C4-2B (cell line): ENCODE data around the gene GID8.

Source experiments
- H3K27ac ChIP-seq: fragments of 450-650 bp; 2 replicates; pipeline ENCODE4 v1.5.1; 2017
- CTCF ChIP-seq: fragments of 450-650 bp; conservative IDR thresholded peaks from 2 replicates; pipeline ENCODE4 v1.5.1; 2017; ENCODE audit warnings: mild to moderate bottlenecking
- ZFX ChIP-seq: fragments of 450-650 bp; IDR thresholded peaks from 2 replicates; pipeline ENCODE4 v1.6.1; 2017

GID8 gene

GRCh38 chr20:62928246-62928939, 9.6 kb upstream of the GID8 start:
- H3K27ac ChIP-seq, result peak overlapping the region; percentile 69
- TF ChIP-seq CTCF, result no peak
- no peak for TF ChIP-seq ZFX

GRCh38 chr20:62929051-62929538, 8.9 kb upstream of the GID8 start:
- TF ChIP-seq ZFX (no peak), CTCF (no peak)
- H3K27ac ChIP-seq, result peak overlapping the region; percentile 69

- TF ChIP-seq CTCF (no peak), ZFX (no peak)
- H3K27ac ChIP-seq, result no peak overlapping the region
Measured at GRCh38 chr20:62931464-62931863, 6.5 kb upstream of the GID8 start.

GRCh38 chr20:62933966-62934365, 4.0 kb upstream of the GID8 start:
- H3K27ac ChIP-seq, result no peak overlapping the region
- TF ChIP-seq CTCF, result no peak
- TF ChIP-seq ZFX, result no peak

GRCh38 chr20:62935204-62935967, 2.6 kb upstream of the GID8 start:
- peak overlapping the region; percentile 96; the same call in 1 of the 2 replicates for H3K27ac ChIP-seq
- no peak for TF ChIP-seq ZFX
- TF ChIP-seq CTCF, result no peak

GRCh38 chr20:62935968-62936585, 1.9 kb upstream of the GID8 start:
- TF ChIP-seq CTCF (no peak), ZFX (no peak)
- peak overlapping the region; percentile 96 for H3K27ac ChIP-seq
